Activated naive CD4-positive, alpha-beta T cell treated with Interleukin-2 at 50 U/mL for 16 hours (primary cell): ENCODE measurements around the gene NUDT12.

Experiments
- DNase-seq: peaks from one replicate; pipeline ENCODE4 v3.0.0-alpha.2; 2020

NUDT12 gene

GRCh38 chr5:103539376-103540330 lies 22.9 kb downstream of the NUDT12 start:
- no peak for DNase-seq

- no peak for DNase-seq
These were observed 30.4 kb downstream of the NUDT12 start for GRCh38 chr5:103532086-103532734.

GRCh38 chr5:103526164-103526915 lies 36.2 kb downstream of the NUDT12 start:
- no peak for DNase-seq

- no peak for DNase-seq
These were observed 37.2 kb downstream of the NUDT12 start for GRCh38 chr5:103525361-103525760.

GRCh38 chr5:103523319-103523718 lies 39.3 kb downstream of the NUDT12 start:
- no peak for DNase-seq

GRCh38 chr5:103522586-103522985 lies 40.0 kb downstream of the NUDT12 start:
- DNase-seq: no peak

- no peak for DNase-seq
These were observed 43.0 kb downstream of the NUDT12 start for GRCh38 chr5:103519550-103519949.

GRCh38 chr5:103514371-103514770 lies 48.2 kb downstream of the NUDT12 start:
- DNase-seq: no peak

GRCh38 chr5:103513701-103514100 lies 48.9 kb downstream of the NUDT12 start:
- DNase-seq: no peak

- DNase-seq: no peak
These were observed 50.1 kb downstream of the NUDT12 start for GRCh38 chr5:103512500-103512899.

- DNase-seq: no peak
These were observed 51.1 kb downstream of the NUDT12 start for GRCh38 chr5:103511554-103511885.

GRCh38 chr5:103510851-103511553 lies 51.6 kb downstream of the NUDT12 start:
- no peak for DNase-seq

GRCh38 chr5:103505581-103506305 lies 56.8 kb downstream of the NUDT12 start:
- DNase-seq: no peak

- no peak for DNase-seq
These were observed 59.5 kb downstream of the NUDT12 start for GRCh38 chr5:103503066-103503465.

GRCh38 chr5:103502662-103503061 lies 59.9 kb downstream of the NUDT12 start:
- no peak for DNase-seq
